Activated CD4-positive, alpha-beta T cell treated with anti-CD3 and anti-CD28 coated beads for 36 hours (primary cell): ENCODE results near the gene ITIH3. TPM values are rescaled to one million over a fixed set of nuclear protein-coding genes. Genes with fewer than 3 reads are reported as not detected.

ENCODE experiments used
- ATAC-seq: fragments of 200-7000 bp; cut with Tn5 transposase; one replicate; pipeline ENCODE4 v1.10.0; 2021; ENCODE audit warnings: mild to moderate bottlenecking, moderate library complexity
- CTCF ChIA-PET: fragments of 350-600 bp; sonication (Branson Sonifier 250); formaldehyde crosslinking; loops from one replicate; lab custom pipeline; 2021; ENCODE audit warnings: antibody characterized with exemption; lab: Charles Lee
- POLR2A ChIA-PET: fragments of 350-600 bp; sonication (Branson Sonifier 250); formaldehyde crosslinking; loops from one replicate; lab custom pipeline; 2021; ENCODE audit warnings: antibody characterized with exemption, inconsistent platforms; lab: Charles Lee
- DNase-seq: peaks from one replicate; pipeline ENCODE4 v3.0.0-alpha.2; 2020
- H3K27ac Mint-ChIP-seq: one replicate; pipeline ENCODE4 v1.8.0; 2021; ENCODE audit warnings: mixed read lengths
- H3K27me3 Mint-ChIP-seq: one replicate; pipeline ENCODE4 v1.8.0; 2021; ENCODE audit warnings: mixed read lengths
- H3K36me3 Mint-ChIP-seq: one replicate; pipeline ENCODE4 v1.8.0; 2021; ENCODE audit warnings: low read depth, mixed read lengths
- H3K4me1 Mint-ChIP-seq: one replicate; pipeline ENCODE4 v1.8.0; 2021; ENCODE audit warnings: mixed read lengths
- H3K4me3 Mint-ChIP-seq: one replicate; pipeline ENCODE4 v1.8.0; 2021; ENCODE audit warnings: mild to moderate bottlenecking, moderate library complexity, mixed read lengths
- H3K9me3 Mint-ChIP-seq: one replicate; pipeline ENCODE4 v1.8.0; 2021; ENCODE audit warnings: low read depth, mixed read lengths
- intact Hi-C, 2 experiments: fragments of 100-400 bp; cut with DNase I in 1 of 2; cut with micrococcal nuclease in 1 of 2; formaldehyde crosslinking; loops; one replicate each; pipeline versions ENCODE4 v1.14.2 to v1.15.1; 2022 to 2024; cut with DNase I, micrococcal nuclease
- total RNA-seq, 2 experiments: library from RNA; stranded (reverse); gene quantifications; one replicate each; pipeline ENCODE4 v1.2.3, GENCODE V29; 2021

ITIH3 gene
- total RNA-seq, 2 experiments from 2014 or later, result not detected

GRCh38 chr3:52819936-52820335 is 25.3 kb downstream of the ITIH3 start:
- ChIA-PET CTCF (interaction anchor here (0.7 to 2.3 kb wide), 7 partner anchors 13 to 197 kb away, joined by 3 to 7 read pairs (median 3); partner anchors contain the start of gene NEK4), POLR2A (no interaction called here)
- no peaks in the 10 kb centered on the region for H3K27me3 Mint-ChIP-seq
- H3K4me3 Mint-ChIP-seq, result no peak overlapping the region
- intact Hi-C loops, result loop anchor here in 1 of 2 experiments (2.0 kb wide), 1 partner anchor 77 kb away; no protein-coding TSS in a partner anchor
- H3K36me3 Mint-ChIP-seq, result no peaks in the 10 kb centered on the region
- no peak for ATAC-seq
- H3K4me1 Mint-ChIP-seq, result no peaks in the 10 kb centered on the region
- no peaks in the 10 kb centered on the region for H3K9me3 Mint-ChIP-seq
- no peak overlapping the region for H3K27ac Mint-ChIP-seq
- DNase-seq, result no peak

- ChIA-PET POLR2A (no interaction called here), CTCF (interaction anchor here (0.5 to 2.3 kb wide), 14 partner anchors 9 to 198 kb away, joined by 3 to 7 read pairs (median 4); partner anchors contain the start of gene NEK4)
- Mint-ChIP-seq H3K36me3 (no peaks in the 10 kb centered on the region), H3K4me1 (no peaks in the 10 kb centered on the region), H3K27me3 (no peaks in the 10 kb centered on the region), H3K27ac (no peak overlapping the region), H3K4me3 (no peak overlapping the region), H3K9me3 (no peaks in the 10 kb centered on the region)
- DNase-seq, result peak; percentile 60
- ATAC-seq, result peak; percentile 89
- intact Hi-C loops, result loop anchor here in 1 of 2 experiments (2.0 kb wide), 1 partner anchor 78 kb away; no protein-coding TSS in a partner anchor
Observed at GRCh38 chr3:52820736-52821135, 26.1 kb downstream of the ITIH3 start.

- CTCF ChIA-PET, result interaction anchor here (0.9 to 2.3 kb wide), 6 partner anchors 14 to 87 kb away, joined by 3 to 7 read pairs (median 3); no protein-coding TSS in a partner anchor
- H3K4me1 Mint-ChIP-seq, result no peaks in the 10 kb centered on the region
- H3K27me3 Mint-ChIP-seq, result no peaks in the 10 kb centered on the region
- intact Hi-C loops, result no loop called here
- H3K27ac Mint-ChIP-seq, result no peak overlapping the region
- H3K9me3 Mint-ChIP-seq, result no peaks in the 10 kb centered on the region
- ATAC-seq (no peak), DNase-seq (no peak)
- no peak overlapping the region for H3K4me3 Mint-ChIP-seq
- POLR2A ChIA-PET, result interaction anchor here (0.7 kb wide), 1 partner anchor 38 kb away, joined by 4 read pairs; no protein-coding TSS in a partner anchor
- H3K36me3 Mint-ChIP-seq, result no peaks in the 10 kb centered on the region
Observed at GRCh38 chr3:52822363-52822762, 27.8 kb downstream of the ITIH3 start.

GRCh38 chr3:52824037-52824436 is 29.4 kb downstream of the ITIH3 start:
- H3K36me3 Mint-ChIP-seq, result no peaks in the 10 kb centered on the region
- no peaks in the 10 kb centered on the region for H3K4me1 Mint-ChIP-seq
- intact Hi-C loops, result no loop called here
- no peak overlapping the region for H3K27ac Mint-ChIP-seq
- H3K4me3 Mint-ChIP-seq, result no peak overlapping the region
- ATAC-seq (no peak), DNase-seq (no peak)
- no peaks in the 10 kb centered on the region for H3K9me3 Mint-ChIP-seq
- ChIA-PET POLR2A (no interaction called here), CTCF (no interaction called here)
- no peaks in the 10 kb centered on the region for H3K27me3 Mint-ChIP-seq

- CTCF ChIA-PET, result no interaction called here
- Mint-ChIP-seq H3K4me1 (no peaks in the 10 kb centered on the region), H3K36me3 (no peaks in the 10 kb centered on the region), H3K4me3 (no peak overlapping the region), H3K27ac (no peak overlapping the region), H3K27me3 (no peaks in the 10 kb centered on the region), H3K9me3 (no peaks in the 10 kb centered on the region)
- no peak for ATAC-seq
- intact Hi-C loops, result no loop called here
- POLR2A ChIA-PET, result no interaction called here
- no peak for DNase-seq
Observed at GRCh38 chr3:52827441-52827840, 32.8 kb downstream of the ITIH3 start.

GRCh38 chr3:52827866-52828376 is 33.3 kb downstream of the ITIH3 start:
- DNase-seq (no peak), ATAC-seq (no peak)
- H3K36me3 Mint-ChIP-seq, result no peaks in the 10 kb centered on the region
- H3K27ac Mint-ChIP-seq, result no peak overlapping the region
- POLR2A ChIA-PET, result no interaction called here
- CTCF ChIA-PET, result no interaction called here
- H3K4me3 Mint-ChIP-seq, result no peak overlapping the region
- H3K9me3 Mint-ChIP-seq, result no peaks in the 10 kb centered on the region
- intact Hi-C loops, result no loop called here
- H3K4me1 Mint-ChIP-seq, result no peaks in the 10 kb centered on the region
- H3K27me3 Mint-ChIP-seq, result no peaks in the 10 kb centered on the region

- ATAC-seq (no peak), DNase-seq (no peak)
- ChIA-PET POLR2A (no interaction called here), CTCF (interaction anchor here (1.3 kb wide), 1 partner anchor 31 kb away, joined by 3 read pairs; no protein-coding TSS in a partner anchor)
- no peak overlapping the region for H3K4me3 Mint-ChIP-seq
- no peak overlapping the region for H3K27ac Mint-ChIP-seq
- no peaks in the 10 kb centered on the region for H3K27me3 Mint-ChIP-seq
- H3K4me1 Mint-ChIP-seq, result no peaks in the 10 kb centered on the region
- H3K9me3 Mint-ChIP-seq, result no peaks in the 10 kb centered on the region
- intact Hi-C loops, result no loop called here
- no peaks in the 10 kb centered on the region for H3K36me3 Mint-ChIP-seq
Observed at GRCh38 chr3:52829482-52829881, 34.9 kb downstream of the ITIH3 start.

- no peaks in the 10 kb centered on the region for H3K27me3 Mint-ChIP-seq
- no peaks in the 10 kb centered on the region for H3K4me1 Mint-ChIP-seq
- ChIA-PET POLR2A (no interaction called here), CTCF (no interaction called here)
- no peak overlapping the region for H3K4me3 Mint-ChIP-seq
- no peaks in the 10 kb centered on the region for H3K9me3 Mint-ChIP-seq
- no peak for DNase-seq
- intact Hi-C loops, result no loop called here
- ATAC-seq, result no peak
- no peak overlapping the region for H3K27ac Mint-ChIP-seq
- H3K36me3 Mint-ChIP-seq, result no peaks in the 10 kb centered on the region
Observed at GRCh38 chr3:52829906-52830463, 35.4 kb downstream of the ITIH3 start.

- H3K36me3 Mint-ChIP-seq, result no peaks in the 10 kb centered on the region
- H3K4me3 Mint-ChIP-seq, result no peak within 1 kb of the TSS
- H3K27ac Mint-ChIP-seq, result no peak within 1 kb of the TSS
- DNase-seq (no peak), ATAC-seq (no peak)
- no peaks in the 10 kb centered on the region for H3K27me3 Mint-ChIP-seq
- H3K9me3 Mint-ChIP-seq, result no peaks in the 10 kb centered on the region
- H3K4me1 Mint-ChIP-seq, result no peaks in the 10 kb centered on the region
- CTCF ChIA-PET, result no interaction called here
- POLR2A ChIA-PET, result no interaction called here
- intact Hi-C loops, result no loop called here
Observed at GRCh38 chr3:52830535-52831258, 36.1 kb downstream of the ITIH3 start, which contains the start of gene ITIH4. TSS of gene ITIH4 (minus strand) at chr3:52830672. CDS start at chr3:52830642, 30 bp downstream.

GRCh38 chr3:52831500-52832301 is 37.1 kb downstream of the ITIH3 start:
- CTCF ChIA-PET, result interaction anchor here (1.1 kb wide), 1 partner anchor 19 kb away, joined by 4 read pairs; no protein-coding TSS in a partner anchor
- H3K27ac Mint-ChIP-seq, result no peak overlapping the region
- intact Hi-C loops, result no loop called here

GRCh38 chr3:52833202-52833601 is 38.6 kb downstream of the ITIH3 start:
- ChIA-PET POLR2A (no interaction called here), CTCF (interaction anchor here (1.1 kb wide), 1 partner anchor 18 kb away, joined by 4 read pairs; no protein-coding TSS in a partner anchor)
- ATAC-seq (no peak), DNase-seq (no peak)
- Mint-ChIP-seq H3K4me3 (no peak overlapping the region), H3K27ac (no peak overlapping the region), H3K36me3 (no peaks in the 10 kb centered on the region), H3K27me3 (no peaks in the 10 kb centered on the region), H3K4me1 (peaks cover 7% of the 10 kb centered on the region), H3K9me3 (no peaks in the 10 kb centered on the region)
- intact Hi-C loops, result no loop called here

More at GRCh38 chr3:52831500-52832301, 37.1 kb downstream of the ITIH3 start:
- ATAC-seq (no peak), DNase-seq (no peak)
- no peaks in the 10 kb centered on the region for H3K4me1 Mint-ChIP-seq
- no peaks in the 10 kb centered on the region for H3K36me3 Mint-ChIP-seq
- no peaks in the 10 kb centered on the region for H3K9me3 Mint-ChIP-seq
- POLR2A ChIA-PET, result no interaction called here
- no peaks in the 10 kb centered on the region for H3K27me3 Mint-ChIP-seq
- H3K4me3 Mint-ChIP-seq, result no peak overlapping the region
